ENCODE data around the gene MED16.

DNA sequence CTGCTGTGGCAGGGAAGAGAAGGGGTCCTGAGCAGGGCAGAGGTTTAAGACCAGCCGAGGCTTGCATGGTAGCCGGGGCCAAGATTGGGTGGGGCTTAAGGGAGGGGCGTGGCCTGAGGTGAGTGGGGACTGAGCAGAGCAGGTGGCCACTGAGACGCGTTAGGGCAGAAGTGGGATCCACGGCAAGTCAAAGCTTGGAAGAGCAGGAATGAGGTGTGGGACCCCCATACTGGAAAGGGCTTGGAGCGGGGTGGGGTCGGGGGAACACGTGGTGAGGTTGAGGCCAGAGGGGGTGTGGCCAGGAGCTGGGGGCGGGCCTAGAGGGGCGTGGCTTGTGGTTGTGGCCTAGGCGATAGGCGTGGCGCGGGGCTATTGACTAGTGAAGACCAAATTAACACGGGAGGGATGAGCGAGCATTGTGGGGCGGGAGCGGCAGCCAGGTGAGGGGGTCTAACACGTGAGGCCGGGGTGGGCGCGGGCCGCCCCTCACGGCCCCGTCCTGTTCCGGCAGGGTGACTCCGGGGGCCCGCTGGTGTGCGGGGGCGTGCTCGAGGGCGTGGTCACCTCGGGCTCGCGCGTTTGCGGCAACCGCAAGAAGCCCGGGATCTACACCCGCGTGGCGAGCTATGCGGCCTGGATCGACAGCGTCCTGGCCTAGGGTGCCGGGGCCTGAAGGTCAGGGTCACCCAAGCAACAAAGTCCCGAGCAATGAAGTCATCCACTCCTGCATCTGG lies 30.2 kb downstream of the MED16 start:
- no peak for TF ChIP-seq POLR2AphosphoS5 (IDR thresholded peaks at IDR 0.05)
- no peak for TF ChIP-seq EP300 (IDR thresholded peaks at IDR 0.05)
- TF ChIP-seq, protein P1, sequence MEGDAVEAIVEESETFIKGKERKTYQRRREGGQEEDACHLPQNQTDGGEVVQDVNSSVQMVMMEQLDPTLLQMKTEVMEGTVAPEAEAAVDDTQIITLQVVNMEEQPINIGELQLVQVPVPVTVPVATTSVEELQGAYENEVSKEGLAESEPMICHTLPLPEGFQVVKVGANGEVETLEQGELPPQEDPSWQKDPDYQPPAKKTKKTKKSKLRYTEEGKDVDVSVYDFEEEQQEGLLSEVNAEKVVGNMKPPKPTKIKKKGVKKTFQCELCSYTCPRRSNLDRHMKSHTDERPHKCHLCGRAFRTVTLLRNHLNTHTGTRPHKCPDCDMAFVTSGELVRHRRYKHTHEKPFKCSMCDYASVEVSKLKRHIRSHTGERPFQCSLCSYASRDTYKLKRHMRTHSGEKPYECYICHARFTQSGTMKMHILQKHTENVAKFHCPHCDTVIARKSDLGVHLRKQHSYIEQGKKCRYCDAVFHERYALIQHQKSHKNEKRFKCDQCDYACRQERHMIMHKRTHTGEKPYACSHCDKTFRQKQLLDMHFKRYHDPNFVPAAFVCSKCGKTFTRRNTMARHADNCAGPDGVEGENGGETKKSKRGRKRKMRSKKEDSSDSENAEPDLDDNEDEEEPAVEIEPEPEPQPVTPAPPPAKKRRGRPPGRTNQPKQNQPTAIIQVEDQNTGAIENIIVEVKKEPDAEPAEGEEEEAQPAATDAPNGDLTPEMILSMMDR (IDR thresholded peaks at IDR 0.05) = no peak
- no peak for TF ChIP-seq POLR2A (IDR thresholded peaks at IDR 0.05; ENCODE audit: low read depth)
